IPS DF 6.9 (cell line): ENCODE measurements around the gene FLNB.

Experiments used
- DNase-seq: peaks from one replicate; pipeline ENCODE4 v3.0.0-alpha.2; 2013; ENCODE audit warnings: low read depth, low spot score
- H3K27ac ChIP-seq: one replicate; pipeline ENCODE4 v1.5.1; 2013; ENCODE audit warnings: low read length, control low read depth
- H3K27me3 ChIP-seq: 2 replicates; pipeline ENCODE4 v1.6.1; 2013; ENCODE audit warnings: mild to moderate bottlenecking, low read length; ENCODE audit not compliant: control insufficient read depth, insufficient read depth
- H3K36me3 ChIP-seq: 2 replicates; pipeline ENCODE4 v1.6.1; 2013; ENCODE audit warnings: low read length; ENCODE audit not compliant: control insufficient read depth, insufficient read depth
- H3K4me1 ChIP-seq: 2 replicates; pipeline ENCODE4 v1.6.1; 2013; ENCODE audit warnings: low read length; ENCODE audit not compliant: control insufficient read depth, insufficient read depth
- H3K4me3 ChIP-seq: 2 replicates; pipeline ENCODE4 v1.5.1; 2013; ENCODE audit warnings: mild to moderate bottlenecking, low read length
- H3K9me3 ChIP-seq: 2 replicates; pipeline ENCODE4 v1.6.1; 2013; ENCODE audit warnings: low read length, inconsistent platforms; ENCODE audit not compliant: control insufficient read depth, insufficient read depth
- WGBS: extraction: QIAGEN DNeasy Blood & Tissue Kit; methylation state at CpG from one replicate; pipeline ENCODE4 v1.1.7; 2013; ENCODE audit warnings: mixed read lengths, missing lambda C conversion rate; ENCODE audit not compliant: insufficient read length, insufficient coverage; 5-methylcytosine and 5-hydroxymethylcytosine counted together

Gene FLNB

GRCh38 chr3:58167431-58168351 is 159.5 kb downstream of the FLNB start:
- no peak overlapping the region for H3K4me3 ChIP-seq
- peaks cover 21% of the 10 kb centered on the region; the same call in 1 of the 2 replicates for H3K36me3 ChIP-seq
- no peak for DNase-seq
- H3K9me3 ChIP-seq, result no peaks in the 10 kb centered on the region
- no peaks in the 10 kb centered on the region for H3K27me3 ChIP-seq
- H3K27ac ChIP-seq, result no peak overlapping the region
- no CpG with 5 or more reads among the region's 16 CpGs for WGBS
- H3K4me1 ChIP-seq, result no peaks in the 10 kb centered on the region

DNA sequence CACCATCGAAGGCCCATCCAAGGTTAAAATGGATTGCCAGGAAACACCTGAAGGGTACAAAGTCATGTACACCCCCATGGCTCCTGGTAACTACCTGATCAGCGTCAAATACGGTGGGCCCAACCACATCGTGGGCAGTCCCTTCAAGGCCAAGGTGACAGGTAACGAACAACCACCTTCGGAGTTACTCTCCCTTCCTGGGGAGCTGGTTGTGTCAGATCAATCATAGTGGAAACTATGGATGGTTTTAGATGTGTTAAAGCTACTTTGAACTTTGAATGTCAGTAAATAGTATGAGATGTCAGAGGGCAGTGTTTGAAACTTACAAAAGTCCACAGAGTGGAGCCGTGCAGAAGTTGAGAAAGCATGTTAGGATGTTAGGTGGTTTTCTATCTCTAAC is 160.3 kb downstream of the FLNB start:
- no CpG with 5 or more reads among the region's 7 CpGs for WGBS
- peaks cover 16% of the 10 kb centered on the region; the same call in 1 of the 2 replicates for H3K36me3 ChIP-seq

DNA sequence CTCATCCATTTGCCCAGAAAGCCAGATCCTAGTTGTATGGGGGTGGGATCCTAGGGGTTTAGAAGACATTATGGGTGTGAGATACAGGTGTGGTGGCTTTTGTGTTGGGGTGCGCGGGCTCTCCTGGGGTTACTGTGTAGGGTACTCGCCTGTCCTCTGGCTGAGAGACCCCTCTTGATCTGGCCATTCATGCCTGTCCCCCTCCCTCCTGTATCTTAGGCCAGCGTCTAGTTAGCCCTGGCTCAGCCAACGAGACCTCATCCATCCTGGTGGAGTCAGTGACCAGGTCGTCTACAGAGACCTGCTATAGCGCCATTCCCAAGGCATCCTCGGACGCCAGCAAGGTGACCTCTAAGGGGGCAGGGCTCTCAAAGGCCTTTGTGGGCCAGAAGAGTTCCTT is 161.1 kb downstream of the FLNB start:
- DNase-seq, result no peak

More for the DNA sequence above, 160.3 kb downstream of the FLNB start:
- no peak for DNase-seq
- no peak overlapping the region for H3K4me3 ChIP-seq
- no peaks in the 10 kb centered on the region for H3K27me3 ChIP-seq
- H3K27ac ChIP-seq, result no peak overlapping the region
- H3K4me1 ChIP-seq, result peaks cover 4% of the 10 kb centered on the region
- H3K9me3 ChIP-seq, result no peaks in the 10 kb centered on the region

DNA sequence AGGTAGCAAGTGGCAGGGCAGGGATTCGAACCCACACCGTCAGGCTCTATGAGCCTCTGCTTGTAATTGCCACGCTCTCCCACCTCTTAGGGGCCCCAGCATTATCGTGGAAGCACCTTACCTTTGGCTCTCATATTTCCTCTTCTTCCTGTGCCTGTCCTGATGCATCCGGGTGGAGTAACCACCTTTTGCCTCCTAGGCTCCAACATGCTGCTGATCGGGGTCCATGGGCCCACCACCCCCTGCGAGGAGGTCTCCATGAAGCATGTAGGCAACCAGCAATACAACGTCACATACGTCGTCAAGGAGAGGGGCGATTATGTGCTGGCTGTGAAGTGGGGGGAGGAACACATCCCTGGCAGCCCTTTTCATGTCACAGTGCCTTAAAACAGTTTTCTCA is 162.2 kb downstream of the FLNB start:
- no CpG with 5 or more reads among the region's 11 CpGs for WGBS
- Histone ChIP-seq H3K36me3 (peaks cover 8% of the 10 kb centered on the region; the same call in 1 of the 2 replicates), H3K4me3 (no peak overlapping the region), H3K27me3 (no peaks in the 10 kb centered on the region), H3K9me3 (no peaks in the 10 kb centered on the region), H3K27ac (no peak overlapping the region), H3K4me1 (peaks cover 9% of the 10 kb centered on the region)
- no peak for DNase-seq

More for the DNA sequence above, 161.1 kb downstream of the FLNB start:
- Histone ChIP-seq H3K9me3 (no peaks in the 10 kb centered on the region), H3K4me3 (no peak overlapping the region), H3K27me3 (no peaks in the 10 kb centered on the region), H3K4me1 (peaks cover 9% of the 10 kb centered on the region), H3K36me3 (peaks cover 15% of the 10 kb centered on the region; the same call in 1 of the 2 replicates), H3K27ac (no peak overlapping the region)
- no CpG with 5 or more reads among the region's 9 CpGs for WGBS

- Histone ChIP-seq H3K4me3 (no peak overlapping the region), H3K36me3 (peaks cover 8% of the 10 kb centered on the region; the same call in 1 of the 2 replicates), H3K4me1 (peaks cover 12% of the 10 kb centered on the region), H3K9me3 (no peaks in the 10 kb centered on the region), H3K27ac (no peak overlapping the region), H3K27me3 (no peaks in the 10 kb centered on the region)
- no peak for DNase-seq
- WGBS, result no CpG with 5 or more reads among the region's 9 CpGs
Measured at GRCh38 chr3:58171126-58171525, 162.9 kb downstream of the FLNB start.

GRCh38 chr3:58173029-58173668 is 164.9 kb downstream of the FLNB start:
- no peaks in the 10 kb centered on the region for H3K27me3 ChIP-seq
- no peak for DNase-seq
- no CpG with 5 or more reads among the region's 14 CpGs for WGBS
- no peaks in the 10 kb centered on the region for H3K9me3 ChIP-seq
- H3K36me3 ChIP-seq, result peaks cover 8% of the 10 kb centered on the region; the same call in 1 of the 2 replicates
- H3K27ac ChIP-seq, result no peak overlapping the region
- peaks cover 12% of the 10 kb centered on the region for H3K4me1 ChIP-seq
- H3K4me3 ChIP-seq, result no peak overlapping the region

- H3K4me1 ChIP-seq, result peaks cover 12% of the 10 kb centered on the region
- H3K9me3 ChIP-seq, result no peaks in the 10 kb centered on the region
- peaks cover 8% of the 10 kb centered on the region; the same call in 1 of the 2 replicates for H3K36me3 ChIP-seq
- H3K27me3 ChIP-seq, result no peaks in the 10 kb centered on the region
- no peak overlapping the region for H3K4me3 ChIP-seq
- DNase-seq, result no peak
- no peak overlapping the region for H3K27ac ChIP-seq
- no CpG with 5 or more reads among the region's 12 CpGs for WGBS
Measured at GRCh38 chr3:58173669-58174398, 165.6 kb downstream of the FLNB start.

DNA sequence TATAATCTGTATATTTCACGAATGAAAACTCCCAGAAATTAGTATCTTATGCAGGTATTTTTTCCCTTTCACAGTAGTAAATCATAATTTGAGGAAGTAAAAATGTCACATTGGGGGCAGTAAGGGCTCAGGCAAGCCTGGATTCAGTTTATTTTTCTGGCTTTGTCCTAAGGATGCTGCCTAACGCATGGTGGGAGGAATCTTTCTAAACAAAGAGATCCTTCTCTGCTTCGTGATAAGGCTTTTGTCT is 166.9 kb downstream of the FLNB start:
- Histone ChIP-seq H3K4me3 (no peak overlapping the region), H3K36me3 (peaks cover 8% of the 10 kb centered on the region; the same call in 1 of the 2 replicates)
- DNase-seq, result no peak

DNA sequence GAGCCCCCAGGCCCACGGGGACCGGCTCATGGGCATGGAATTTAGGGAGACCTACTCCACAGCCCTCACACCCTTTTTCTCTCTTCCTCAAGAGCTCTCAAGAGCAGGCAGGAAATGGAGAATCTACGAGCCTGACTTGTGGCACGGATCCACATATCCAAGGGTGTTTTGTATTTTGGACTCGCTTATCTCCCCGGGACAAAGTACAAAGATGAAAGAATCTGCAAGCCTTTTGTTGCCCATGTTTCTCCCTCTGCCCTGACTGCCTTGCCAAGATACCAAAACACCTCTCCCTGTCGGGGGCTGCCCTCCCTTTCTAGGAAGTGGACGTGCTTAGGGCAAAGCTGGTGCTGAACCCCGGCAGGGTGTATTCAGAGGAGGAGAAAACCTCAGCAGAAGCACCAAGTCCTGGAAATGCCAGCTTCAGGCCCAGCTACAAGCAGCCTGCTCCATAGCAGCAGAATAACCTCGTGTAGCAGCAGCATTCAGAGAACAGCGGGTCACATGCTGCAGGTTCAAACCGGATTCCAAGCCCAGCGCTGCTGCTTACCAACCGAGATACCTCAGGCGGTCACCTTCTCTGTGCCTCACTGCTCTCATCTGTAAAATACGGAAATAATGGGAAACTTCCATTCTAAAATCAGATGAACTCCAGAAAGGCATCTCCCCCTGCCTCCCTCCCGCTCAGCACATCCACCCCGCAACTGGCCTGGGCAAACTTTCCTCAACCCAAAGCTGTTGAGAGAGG is 167.4 kb downstream of the FLNB start:
- Histone ChIP-seq H3K36me3 (peaks cover 5% of the 10 kb centered on the region; the same call in 1 of the 2 replicates), H3K4me1 (peaks cover 12% of the 10 kb centered on the region), H3K4me3 (no peak overlapping the region), H3K27ac (no peak overlapping the region), H3K9me3 (no peaks in the 10 kb centered on the region), H3K27me3 (no peaks in the 10 kb centered on the region)
- WGBS, result no CpG with 5 or more reads among the region's 18 CpGs
- DNase-seq, result no peak

More for the DNA sequence above, 166.9 kb downstream of the FLNB start:
- no peaks in the 10 kb centered on the region for H3K27me3 ChIP-seq
- H3K27ac ChIP-seq, result no peak overlapping the region
- peaks cover 12% of the 10 kb centered on the region for H3K4me1 ChIP-seq
- no peaks in the 10 kb centered on the region for H3K9me3 ChIP-seq
- WGBS, result no CpG with 5 or more reads among the region's 3 CpGs

- Histone ChIP-seq H3K4me3 (no peak overlapping the region), H3K36me3 (peaks cover 2% of the 10 kb centered on the region; the same call in 1 of the 2 replicates), H3K4me1 (peaks cover 12% of the 10 kb centered on the region), H3K9me3 (no peaks in the 10 kb centered on the region), H3K27me3 (no peaks in the 10 kb centered on the region), H3K27ac (no peak overlapping the region)
- no peak for DNase-seq
- WGBS, result no CpG with 5 or more reads among the region's 3 CpGs
Measured at GRCh38 chr3:58176185-58176530, 167.9 kb downstream of the FLNB start.
